NCI-H1417 treated with DMSO at 0.1 percent for 48 hours (cell line): Measurements from ENCODE around the gene TFR2.

Experiments used
- DNase-seq: peaks from one replicate; lab custom pipeline; 2025; lab: John Stamatoyannopoulos, UW

The TFR2 gene

DNA sequence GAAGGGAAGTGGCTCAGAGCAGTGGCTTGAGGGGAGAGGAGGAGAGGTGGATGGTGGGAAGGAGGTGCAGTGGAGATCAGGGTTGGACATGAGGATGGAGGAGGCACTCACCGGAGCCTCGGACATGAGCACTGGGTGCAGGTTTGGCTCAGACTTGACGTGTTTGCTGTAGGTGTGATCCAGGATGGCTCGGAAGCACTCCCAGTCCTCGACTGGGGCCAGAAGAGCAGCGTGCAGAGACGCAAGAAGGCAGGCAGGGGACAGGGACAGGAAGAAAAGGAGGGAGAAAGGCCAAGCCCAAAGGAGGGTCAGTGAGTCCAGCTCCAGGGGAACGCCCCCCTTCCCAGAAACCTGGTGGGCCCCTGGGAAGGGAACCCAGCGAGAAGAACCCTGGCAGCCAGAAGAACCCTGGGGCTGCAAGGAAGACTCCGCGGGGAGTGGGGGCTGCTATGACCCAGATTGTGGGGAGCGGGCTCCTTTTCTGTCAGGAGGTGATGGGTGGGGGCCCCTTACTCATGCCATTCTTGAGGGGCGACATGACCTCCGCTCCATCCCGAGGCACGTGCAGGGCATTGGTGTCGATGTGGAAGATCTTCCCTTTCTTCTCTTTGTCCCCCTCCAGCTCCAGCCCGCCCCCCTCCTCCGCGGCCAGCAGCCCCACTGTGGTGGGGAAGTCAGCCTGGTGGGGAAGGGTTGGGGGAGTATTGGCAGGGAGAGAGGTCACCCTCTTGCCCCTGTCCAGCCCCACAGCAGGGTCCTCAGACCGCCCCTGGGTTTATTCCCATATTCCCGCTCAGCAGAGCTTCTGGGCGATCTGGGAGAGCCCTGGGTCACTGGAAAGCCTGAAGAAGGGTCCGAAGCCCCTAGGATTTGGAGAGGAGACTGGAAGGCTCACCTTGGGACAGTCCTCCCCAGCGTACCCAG, 13.8 kb upstream of the TFR2 start:
- DNase-seq: no peak

DNA sequence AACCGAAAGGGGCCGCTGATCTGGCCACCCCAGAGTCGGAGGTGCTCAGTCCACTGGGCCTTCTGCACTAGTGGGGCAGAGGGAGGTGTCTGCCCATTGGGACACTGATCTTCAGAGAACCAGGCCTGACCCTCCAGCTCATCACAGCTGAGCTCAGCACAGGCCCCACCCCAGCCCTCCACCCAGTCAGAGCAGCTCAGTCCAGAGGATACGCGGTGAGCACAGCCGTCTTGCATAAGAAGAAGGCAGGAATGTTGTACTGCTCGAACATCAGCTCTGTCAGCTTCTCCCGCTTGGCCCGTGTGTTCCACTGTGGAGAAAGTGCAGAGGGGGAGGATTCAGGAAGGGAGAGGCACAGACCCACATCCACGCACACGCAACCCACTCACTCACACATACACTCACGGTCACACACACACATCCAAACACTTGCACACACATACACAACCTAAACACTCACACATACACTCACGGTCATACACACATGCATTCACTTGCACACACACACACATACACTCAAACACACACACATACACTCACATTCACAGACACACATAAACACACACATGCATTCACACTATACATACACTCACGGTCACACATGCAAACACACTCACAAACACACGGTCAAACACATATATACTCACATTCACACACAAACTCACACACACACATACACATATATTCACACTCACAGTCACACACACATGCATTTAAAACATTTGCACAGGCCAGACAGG, 8.6 kb upstream of the TFR2 start:
- DNase-seq: no peak

- no peak for DNase-seq
Observed at GRCh38 chr7:100642534-100642907, 1.2 kb upstream of the TFR2 start.

DNA sequence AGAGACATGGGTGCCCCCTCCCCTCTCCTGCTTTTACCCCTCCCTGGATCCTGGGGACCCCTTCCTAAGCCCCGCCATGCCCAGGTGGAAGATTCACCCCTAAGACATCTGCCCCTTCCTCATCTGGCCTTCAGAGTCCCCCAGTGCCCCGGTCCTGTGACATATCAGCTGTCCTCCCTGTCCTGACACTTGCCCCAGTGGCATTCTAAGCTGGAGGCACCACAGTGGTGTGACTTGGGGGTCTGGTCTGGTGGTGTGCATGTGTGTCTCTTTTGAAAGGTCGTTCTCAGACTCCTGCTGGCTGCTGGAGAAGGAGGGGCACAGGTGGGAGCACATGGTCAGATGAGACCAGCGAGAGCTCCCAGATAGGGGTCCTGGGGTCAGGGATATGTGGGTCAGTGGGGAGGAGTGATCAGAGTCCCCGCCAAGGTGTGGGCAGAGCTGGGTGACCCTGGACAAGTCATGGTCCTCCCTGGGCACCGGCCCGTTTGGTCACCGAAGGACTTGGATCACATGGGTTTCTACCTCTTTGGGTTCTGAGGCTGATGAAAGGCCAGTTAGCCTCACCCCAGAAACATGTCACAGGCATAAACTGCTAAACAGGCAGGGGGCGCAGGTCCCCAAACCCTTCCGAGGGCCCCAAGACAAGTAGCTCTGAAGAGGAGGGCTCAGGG, 645 bp upstream of the TFR2 start:
- no peak for DNase-seq

DNA sequence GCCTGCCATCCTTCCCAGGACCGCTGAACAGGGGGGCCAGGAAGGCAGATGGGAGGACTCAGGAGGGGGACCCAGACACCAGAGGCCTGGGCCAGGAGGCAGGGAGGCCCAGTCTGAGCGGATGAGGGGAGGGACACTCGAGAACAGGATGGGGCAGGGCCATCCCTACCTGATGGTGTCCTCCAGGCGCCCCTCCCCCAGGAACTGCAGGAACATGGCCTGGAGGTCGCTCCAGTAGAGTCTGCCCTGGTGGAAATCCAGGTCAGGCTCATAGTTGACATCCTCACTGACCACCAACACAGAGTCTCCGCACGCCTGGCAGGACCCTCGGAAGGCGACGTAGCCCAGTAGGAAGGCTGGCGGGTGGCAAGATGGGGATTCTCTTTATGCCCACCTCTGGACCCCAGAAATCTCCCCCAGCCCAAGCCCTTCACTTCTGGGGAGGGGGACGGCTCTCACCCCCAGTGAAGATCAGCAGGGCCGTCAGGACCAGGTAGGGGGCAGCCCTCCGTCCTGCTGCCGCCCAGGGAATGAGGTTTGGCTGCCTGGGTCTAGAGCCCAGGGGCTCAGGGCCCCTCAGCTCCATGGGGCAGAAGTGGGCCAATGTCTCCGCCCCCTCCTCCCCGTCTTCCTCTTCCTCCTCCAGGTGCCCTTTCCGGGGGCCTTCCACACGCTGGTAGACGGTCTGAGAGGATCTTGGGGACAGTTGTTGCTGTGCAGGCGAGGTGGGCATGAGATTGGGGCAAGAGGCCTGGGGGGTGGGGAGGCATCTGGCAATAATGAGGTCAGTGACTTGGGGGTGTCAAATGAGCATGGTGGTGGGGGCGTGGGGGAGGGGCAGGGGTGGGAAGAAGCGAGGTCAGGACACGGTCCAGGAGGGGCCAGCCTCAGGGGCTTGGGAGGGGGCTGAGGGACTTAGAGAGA, 573 bp downstream of the TFR2 start:
- DNase-seq: no peak

- DNase-seq: no peak
Observed at GRCh38 chr7:100639995-100640516, 1.3 kb downstream of the TFR2 start.

DNA sequence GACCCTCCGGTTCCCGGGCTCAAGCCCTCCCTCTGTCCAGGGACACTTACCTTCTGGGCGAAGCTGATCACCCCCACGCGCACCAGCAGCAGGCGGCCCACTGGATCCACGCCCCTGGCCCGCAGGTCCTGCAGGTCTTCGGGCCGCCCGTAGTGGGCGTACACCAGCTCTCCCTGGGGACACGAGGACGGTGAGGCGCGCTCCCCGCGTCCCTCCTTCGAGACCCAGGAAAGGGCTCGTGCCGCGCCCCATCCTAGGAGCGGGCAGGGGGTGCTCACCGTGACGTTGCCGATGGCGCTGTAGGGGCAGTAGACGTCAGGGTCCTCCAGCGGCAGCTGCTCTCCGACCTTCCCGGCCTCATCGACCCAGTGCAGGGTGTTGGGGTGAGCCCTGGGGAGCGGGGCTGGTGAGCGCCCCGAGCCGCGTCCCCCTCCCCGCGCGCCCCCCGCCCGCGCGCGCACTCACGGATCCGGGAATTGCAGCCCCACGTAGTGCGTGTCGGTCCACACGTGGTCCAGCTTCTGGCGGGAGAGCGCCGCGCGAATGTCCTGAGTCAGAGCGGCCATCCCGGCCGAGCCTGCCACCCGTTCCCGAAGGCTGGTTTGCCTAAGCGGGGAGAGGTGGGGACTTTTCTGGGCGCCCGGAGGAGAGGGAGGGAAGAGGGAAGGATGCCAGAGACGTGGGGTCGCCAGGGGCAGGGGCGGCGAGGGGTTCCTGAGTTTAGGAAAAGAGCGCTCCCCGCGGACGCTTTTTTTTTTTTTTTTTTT, 8.2 kb downstream of the TFR2 start:
- peak; percentile 17 for DNase-seq

GRCh38 chr7:100630066-100630465, 11.3 kb downstream of the TFR2 start:
- DNase-seq: no peak

- DNase-seq: no peak
Observed at GRCh38 chr7:100629117-100629716, 12.1 kb downstream of the TFR2 start.

- no peak for DNase-seq
Observed at GRCh38 chr7:100627238-100627549, 14.2 kb downstream of the TFR2 start.

- DNase-seq: peak; percentile 32
Observed at GRCh38 chr7:100626530-100627237, 14.7 kb downstream of the TFR2 start.

DNA sequence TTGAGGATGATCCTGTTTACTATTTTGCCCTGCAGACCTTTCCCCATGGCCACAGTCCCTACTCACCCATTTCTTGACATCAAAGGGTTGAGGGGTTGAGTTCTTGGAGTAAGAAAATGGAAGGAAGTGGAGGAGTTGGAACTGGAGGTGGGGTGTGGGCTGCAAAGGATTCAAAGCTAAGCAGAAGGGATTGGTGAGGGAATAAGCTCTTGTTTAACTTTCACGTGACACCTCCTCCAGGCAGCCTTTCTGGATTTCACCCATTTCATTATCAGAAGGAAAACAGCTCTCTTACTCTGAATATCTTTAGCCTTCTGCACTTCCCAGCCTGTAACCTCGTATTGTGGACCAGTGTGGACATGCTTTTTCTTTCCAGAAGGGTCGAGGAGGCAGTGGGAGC, 15.3 kb downstream of the TFR2 start:
- no peak for DNase-seq

- DNase-seq: no peak
Observed at GRCh38 chr7:100623951-100624824, 17.2 kb downstream of the TFR2 start.

DNA sequence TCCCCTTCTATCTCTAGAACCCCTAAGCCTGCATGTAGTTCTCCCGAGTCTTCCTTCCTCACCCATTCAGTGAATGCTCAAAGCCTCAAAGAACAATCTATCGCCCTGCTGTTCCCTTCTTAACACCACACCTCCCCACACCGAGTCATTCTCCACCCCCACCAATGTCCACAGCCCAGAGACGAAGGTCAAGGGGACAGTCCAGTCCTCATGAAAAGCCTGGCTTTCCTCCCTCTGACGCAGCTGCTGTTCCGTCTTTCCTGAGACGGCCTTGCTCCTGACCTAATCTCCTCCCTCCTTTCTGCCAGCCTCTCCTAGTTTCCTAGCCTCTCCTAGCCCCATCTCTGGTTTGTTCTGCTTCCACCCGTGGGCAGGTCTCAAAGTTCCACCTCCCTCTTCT, 19.8 kb downstream of the TFR2 start:
- DNase-seq: no peak

GRCh38 chr7:100620804-100621203, 20.5 kb downstream of the TFR2 start:
- DNase-seq: no peak

DNA sequence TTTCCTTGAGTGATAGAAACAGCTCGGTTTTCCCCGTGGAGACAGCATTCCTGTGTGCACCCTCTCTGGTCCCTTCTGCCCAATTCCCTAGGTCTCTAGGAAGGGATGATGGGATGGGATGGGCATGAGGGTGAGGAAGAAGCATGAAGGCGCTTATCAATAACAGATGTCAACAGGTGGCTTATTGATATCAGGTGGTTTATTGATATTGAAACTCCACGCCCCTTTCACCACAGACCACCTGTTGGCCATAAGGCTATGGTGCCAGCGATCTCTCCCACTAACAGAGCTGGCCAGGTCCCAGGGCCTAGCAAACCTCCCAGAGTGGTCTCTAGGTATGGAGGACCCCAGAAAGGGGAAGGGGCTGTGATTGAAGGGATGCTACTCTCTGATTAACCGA, 21.1 kb downstream of the TFR2 start:
- DNase-seq: no peak

GRCh38 chr7:100614308-100614861, 27.0 kb downstream of the TFR2 start:
- DNase-seq: no peak

GRCh38 chr7:100613412-100614175, 27.8 kb downstream of the TFR2 start:
- DNase-seq: no peak
